Naive thymus-derived CD4-positive, alpha-beta T cell (primary cell): Measurements from ENCODE around the gene BHLHE23. TPM values are rescaled to one million over a fixed set of nuclear protein-coding genes. Genes with fewer than 3 reads are reported as not detected.

Experiments
- ATAC-seq: fragments of 150-1000 bp; cut with Tn5 transposase; 2 replicates; pipeline ENCODE4 v1.10.0; 2021; ENCODE audit warnings: mild to moderate bottlenecking, moderate library complexity
- CTCF ChIA-PET: fragments of 350-600 bp; sonication (Branson Sonifier 250); formaldehyde crosslinking; loops from one replicate; lab custom pipeline; 2021; ENCODE audit warnings: antibody characterized with exemption; lab: Charles Lee
- POLR2A ChIA-PET: fragments of 350-600 bp; sonication (Branson Sonifier 250); formaldehyde crosslinking; loops from one replicate; lab custom pipeline; 2021; ENCODE audit warnings: antibody characterized with exemption, inconsistent platforms; lab: Charles Lee
- DNase-seq, 9 donors: peaks; one replicate each; pipeline versions ENCODE4 v3.0.0 to v3.0.0-alpha.2; 2020 to 2022; ENCODE audit warnings: mixed read lengths in 1 of 9
- H3K27ac ChIP-seq: one replicate; pipeline ENCODE4 v1.7.0; 2013; ENCODE audit warnings: mild to moderate bottlenecking, low read depth, low read length, moderate library complexity
- H3K27me3 ChIP-seq, 2 donors: one replicate each; pipeline ENCODE4 v1.7.0; 2013; ENCODE audit warnings: low read length in 2 of 2, mild to moderate bottlenecking in 2 of 2, moderate library complexity in 2 of 2; ENCODE audit not compliant: control insufficient read depth in 2 of 2, insufficient read depth in 2 of 2
- H3K36me3 ChIP-seq, 3 experiments: 1 replicate in 2 of 3; 2 replicates in 1 of 3; pipeline ENCODE4 v1.7.0; 2013; ENCODE audit warnings: low read length in 3 of 3, mild to moderate bottlenecking in 3 of 3, moderate library complexity in 1 of 3; ENCODE audit not compliant: insufficient read depth in 3 of 3, control insufficient read depth in 2 of 3
- H3K4me1 ChIP-seq, 2 donors: one replicate each; pipeline ENCODE4 v1.7.0; 2013; ENCODE audit warnings: low read length in 2 of 2, mild to moderate bottlenecking in 2 of 2, moderate library complexity in 1 of 2; ENCODE audit not compliant: control insufficient read depth in 2 of 2, insufficient read depth in 2 of 2
- H3K4me3 ChIP-seq: 2 replicates; pipeline ENCODE4 v1.7.0; 2013; ENCODE audit warnings: mild to moderate bottlenecking, low read length
- H3K9me3 ChIP-seq, 3 experiments: 1 replicate in 2 of 3; 2 replicates in 1 of 3; pipeline ENCODE4 v1.7.0; 2013; ENCODE audit warnings: low read length in 3 of 3; ENCODE audit not compliant: control insufficient read depth in 2 of 3
- H3K27ac Mint-ChIP-seq, 9 donors: one replicate each; pipeline ENCODE4 v1.8.0; 2020 to 2022; ENCODE audit warnings: mixed read lengths in 9 of 9, mild to moderate bottlenecking in 8 of 9, moderate library complexity in 5 of 9, inconsistent platforms in 2 of 9
- H3K27me3 Mint-ChIP-seq, 5 donors: one replicate each; pipeline ENCODE4 v1.8.0; 2021 to 2022; ENCODE audit warnings: mixed read lengths in 5 of 5, mild to moderate bottlenecking in 1 of 5
- H3K36me3 Mint-ChIP-seq, 5 donors: one replicate each; pipeline ENCODE4 v1.8.0; 2020 to 2022; ENCODE audit warnings: mixed read lengths in 5 of 5, mild to moderate bottlenecking in 3 of 5, inconsistent platforms in 1 of 5
- H3K4me1 Mint-ChIP-seq, 7 donors: one replicate each; pipeline ENCODE4 v1.8.0; 2020 to 2022; ENCODE audit warnings: mixed read lengths in 7 of 7, mild to moderate bottlenecking in 3 of 7, inconsistent platforms in 1 of 7
- H3K4me3 Mint-ChIP-seq, 10 donors: one replicate each; pipeline ENCODE4 v1.8.0; 2020 to 2022; ENCODE audit warnings: mild to moderate bottlenecking in 10 of 10, mixed read lengths in 10 of 10, moderate library complexity in 6 of 10, inconsistent platforms in 2 of 10
- H3K9me3 Mint-ChIP-seq, 11 donors: one replicate each; pipeline ENCODE4 v1.8.0; 2020 to 2022; ENCODE audit warnings: mixed read lengths in 11 of 11, mild to moderate bottlenecking in 4 of 11, inconsistent platforms in 1 of 11, moderate library complexity in 1 of 11
- intact Hi-C, 2 donors: fragments of 100-400 bp; cut with micrococcal nuclease; formaldehyde crosslinking; loops; one replicate each; pipeline ENCODE4 v1.15.1; 2023
- polyA plus RNA-seq, 2 donors: library from polyadenylated mRNA; unstranded; fragments of 300-500 nt; fragmentation: Illumina TruSeq; gene quantifications; one replicate each; pipeline ENCODE4 v1.2.3, GENCODE V29; 2021
- total RNA-seq, 6 experiments: library from RNA in 5 of 6; stranded (reverse) in 5 of 6; gene quantifications; 1 replicate in 5 of 6; 2 replicates in 1 of 6; pipeline ENCODE4 v1.2.3 and lab custom pipeline; 2021 to 2026

Gene BHLHE23
- total and polyA plus RNA-seq, 7 experiments from 2014 or later: not detected

DNA sequence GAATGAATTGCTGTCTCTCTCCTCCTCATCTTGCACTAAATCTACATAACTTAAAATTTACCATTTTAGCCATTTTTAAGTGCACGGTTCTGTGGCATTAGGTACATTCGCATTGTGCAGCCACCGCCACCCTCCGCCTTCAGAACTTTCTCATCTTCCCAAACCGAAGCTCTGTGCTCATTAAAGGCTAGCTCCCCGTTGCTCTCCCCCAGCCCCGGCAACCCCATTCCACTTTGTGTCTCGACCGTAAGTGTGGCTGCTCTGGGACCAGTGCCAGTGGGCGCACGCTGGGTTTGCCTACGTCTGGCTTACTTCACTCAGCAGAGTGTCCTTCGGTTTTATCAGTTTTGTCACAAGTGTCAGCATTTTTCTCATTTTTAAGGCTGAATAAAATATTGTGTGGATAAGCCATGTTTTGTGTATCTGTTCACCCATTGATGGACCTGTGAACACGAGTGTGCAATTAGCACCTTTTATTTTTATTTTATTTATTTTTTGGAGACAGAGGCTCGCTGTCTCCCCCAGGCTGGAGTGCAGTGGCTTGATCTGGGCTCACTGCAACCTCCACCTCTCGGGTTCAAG lies 37.5 kb downstream of the BHLHE23 start:
- DNase-seq (no peak), ATAC-seq (no peak)
- Mint-ChIP-seq H3K36me3 (no peaks in the 10 kb centered on the region), H3K4me3 (no peak overlapping the region), H3K9me3 (peaks cover 0 to 3% (median 0%) of the 10 kb centered on the region in 11 donors), H3K27ac (peak overlapping the region in 1 of 9 donors; percentile 29), H3K27me3 (peaks cover 18 to 26% (median 21%) of the 10 kb centered on the region in 5 donors), H3K4me1 (peaks cover 10 to 19% (median 14%) of the 10 kb centered on the region in 7 donors)
- ChIA-PET POLR2A (no interaction called here), CTCF (interaction anchor here (1.3 to 3.2 kb wide), 2 partner anchors 10 to 15 kb away, joined by 4 to 11 read pairs; no protein-coding TSS in a partner anchor)
- no peak overlapping the region for H3K4me3 ChIP-seq
- H3K27ac ChIP-seq: no peak overlapping the region
- peaks cover 2 to 4% of the 10 kb centered on the region in 2 donors for H3K27me3 ChIP-seq
- intact Hi-C loops: no loop called here
- H3K36me3 ChIP-seq: no peaks in the 10 kb centered on the region
- H3K4me1 ChIP-seq: peaks cover 0 to 9% of the 10 kb centered on the region in 2 donors
- H3K9me3 ChIP-seq: no peaks in the 10 kb centered on the region

DNA sequence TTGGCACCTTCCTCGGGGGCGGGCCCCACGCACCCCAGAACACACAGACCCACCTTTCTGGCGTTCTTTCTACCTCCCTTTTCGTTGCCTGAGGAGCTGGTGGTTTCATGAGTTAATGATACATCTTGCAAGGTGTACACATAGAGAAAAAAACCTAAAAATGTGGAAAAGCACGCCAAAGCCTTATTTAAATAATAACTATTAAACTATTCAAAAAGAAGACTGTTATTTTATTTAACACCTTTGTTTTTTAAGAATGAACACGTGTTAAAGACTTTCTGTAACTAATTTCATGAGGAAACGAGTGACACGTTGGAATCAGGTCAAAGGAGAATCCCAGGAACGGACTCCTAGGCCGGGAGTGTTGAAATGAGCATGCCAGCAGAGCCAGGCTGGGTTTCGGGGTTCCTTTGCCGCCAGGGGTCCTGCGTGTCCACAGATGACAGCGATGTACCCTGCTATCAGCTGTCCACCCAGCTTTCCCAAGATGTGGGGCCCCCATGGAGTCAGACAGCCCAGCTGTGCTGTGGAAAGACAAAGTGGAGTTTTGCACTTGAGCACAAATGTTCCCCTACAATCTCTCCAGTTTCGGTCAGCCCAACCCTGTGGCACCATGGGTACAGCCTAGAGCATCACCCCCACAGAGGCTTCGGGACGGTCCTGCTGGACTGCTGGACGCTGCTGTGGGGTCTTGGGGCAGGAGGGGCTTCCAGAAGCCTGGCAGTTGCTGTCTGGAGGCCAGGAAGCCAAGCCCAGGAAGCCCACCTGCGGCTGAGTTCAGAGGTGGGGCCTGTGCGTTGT lies 38.2 kb downstream of the BHLHE23 start:
- CTCF ChIA-PET: interaction anchor here (0.7 to 3.2 kb wide), 2 partner anchors 14 to 34 kb away, joined by 3 to 11 read pairs; no protein-coding TSS in a partner anchor
- peaks cover 0 to 2% of the 10 kb centered on the region in 2 donors for H3K27me3 ChIP-seq
- no peaks in the 10 kb centered on the region for H3K36me3 Mint-ChIP-seq

DNA sequence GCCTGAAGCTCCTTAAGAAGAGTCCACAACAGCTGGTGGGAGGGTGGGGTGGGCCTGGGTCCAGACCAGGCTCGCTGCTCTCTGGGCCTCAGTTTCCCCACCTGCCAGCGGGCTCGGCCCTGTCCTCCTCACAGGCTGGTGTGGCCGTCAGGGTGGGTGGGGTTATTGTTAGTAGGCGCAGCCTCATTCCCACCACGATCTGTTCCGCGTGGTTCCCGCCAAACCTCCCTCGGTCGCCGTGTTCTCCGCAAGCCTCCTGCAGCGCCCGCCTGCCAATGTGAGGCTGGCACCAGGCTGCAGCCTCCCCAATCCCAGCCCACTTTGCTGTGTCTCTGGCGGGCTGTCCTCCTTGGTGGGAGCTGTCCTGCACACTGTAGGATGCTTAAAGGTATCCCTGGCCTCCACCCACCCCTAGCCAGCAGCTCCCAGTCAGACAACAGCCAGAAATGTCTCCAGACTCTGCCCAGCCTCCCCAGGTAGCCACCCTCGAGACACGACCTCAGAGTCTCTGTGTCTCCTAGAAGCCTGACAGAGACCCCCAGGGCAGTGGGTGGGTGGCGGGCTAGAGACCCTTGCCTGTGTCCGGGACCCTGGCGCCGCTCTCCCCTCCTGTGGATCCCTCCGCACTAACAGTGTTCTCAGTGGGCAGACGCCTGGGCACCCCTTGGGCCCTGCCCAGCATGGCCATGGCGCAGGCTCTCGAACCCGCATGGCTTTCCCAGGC lies 39.0 kb downstream of the BHLHE23 start:
- intact Hi-C loops: no loop called here
- Mint-ChIP-seq H3K4me3 (no peak overlapping the region), H3K27me3 (peaks cover 12 to 15% (median 13%) of the 10 kb centered on the region in 5 donors), H3K36me3 (no peaks in the 10 kb centered on the region), H3K27ac (no peak overlapping the region), H3K9me3 (peaks cover 0 to 2% (median 0%) of the 10 kb centered on the region in 11 donors), H3K4me1 (peaks cover 10 to 17% (median 14%) of the 10 kb centered on the region in 7 donors)
- DNase-seq (no peak), ATAC-seq (no peak)
- H3K36me3 ChIP-seq: no peaks in the 10 kb centered on the region
- POLR2A ChIA-PET: interaction anchor here (0.7 kb wide), 1 partner anchor 44 kb away, joined by 3 read pairs; no protein-coding TSS in a partner anchor
- no peaks in the 10 kb centered on the region for H3K9me3 ChIP-seq
- H3K27ac ChIP-seq: no peak overlapping the region
- CTCF ChIA-PET: interaction anchor here (0.7 kb wide), 1 partner anchor 35 kb away, joined by 3 read pairs; no protein-coding TSS in a partner anchor
- H3K4me1 ChIP-seq: peaks cover 0 to 4% of the 10 kb centered on the region in 2 donors
- H3K27me3 ChIP-seq: no peaks in the 10 kb centered on the region
- H3K4me3 ChIP-seq: no peak overlapping the region

More for the DNA sequence above, 38.2 kb downstream of the BHLHE23 start:
- POLR2A ChIA-PET: no interaction called here
- peaks cover 0 to 9% of the 10 kb centered on the region in 2 donors for H3K4me1 ChIP-seq
- peaks cover 14 to 19% (median 15%) of the 10 kb centered on the region in 5 donors for H3K27me3 Mint-ChIP-seq
- ATAC-seq (no peak), DNase-seq (no peak)
- no peak overlapping the region for H3K4me3 ChIP-seq
- H3K27ac ChIP-seq: no peak overlapping the region
- peaks cover 0 to 2% (median 0%) of the 10 kb centered on the region in 11 donors for H3K9me3 Mint-ChIP-seq
- H3K36me3 ChIP-seq: no peaks in the 10 kb centered on the region
- H3K27ac Mint-ChIP-seq: no peak overlapping the region
- no peaks in the 10 kb centered on the region for H3K9me3 ChIP-seq
- peaks cover 10 to 19% (median 14%) of the 10 kb centered on the region in 7 donors for H3K4me1 Mint-ChIP-seq
- no peak overlapping the region for H3K4me3 Mint-ChIP-seq
- intact Hi-C loops: no loop called here

DNA sequence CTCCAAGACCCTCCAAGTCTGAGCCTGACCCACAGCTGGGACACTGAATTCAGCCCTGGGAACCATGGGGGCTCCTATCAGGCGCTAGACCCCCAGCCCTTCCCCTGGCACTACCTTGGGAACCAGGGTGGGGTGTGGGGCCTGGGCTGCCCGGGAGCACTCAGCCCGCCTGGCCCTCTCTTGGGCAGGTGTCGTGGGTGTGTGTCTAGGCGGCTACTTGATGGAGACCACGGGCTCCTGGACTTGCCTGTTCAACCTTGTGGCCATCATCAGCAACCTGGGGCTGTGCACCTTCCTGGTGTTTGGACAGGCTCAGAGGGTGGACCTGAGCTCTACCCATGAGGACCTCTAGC lies 39.6 kb downstream of the BHLHE23 start:
- DNase-seq: no peak
- Mint-ChIP-seq H3K4me1 (peaks cover 5 to 13% (median 9%) of the 10 kb centered on the region in 7 donors), H3K27ac (no peak overlapping the region), H3K9me3 (peaks cover 0 to 2% (median 0%) of the 10 kb centered on the region in 11 donors), H3K27me3 (peaks cover 9 to 11% (median 9%) of the 10 kb centered on the region in 5 donors), H3K4me3 (no peak overlapping the region), H3K36me3 (no peaks in the 10 kb centered on the region)
- intact Hi-C loops: no loop called here
- Histone ChIP-seq H3K27me3 (no peaks in the 10 kb centered on the region), H3K9me3 (no peaks in the 10 kb centered on the region), H3K4me3 (no peak overlapping the region), H3K4me1 (no peaks in the 10 kb centered on the region), H3K36me3 (no peaks in the 10 kb centered on the region), H3K27ac (no peak overlapping the region)
- CTCF ChIA-PET: no interaction called here
- no peak for ATAC-seq
- POLR2A ChIA-PET: no interaction called here

DNA sequence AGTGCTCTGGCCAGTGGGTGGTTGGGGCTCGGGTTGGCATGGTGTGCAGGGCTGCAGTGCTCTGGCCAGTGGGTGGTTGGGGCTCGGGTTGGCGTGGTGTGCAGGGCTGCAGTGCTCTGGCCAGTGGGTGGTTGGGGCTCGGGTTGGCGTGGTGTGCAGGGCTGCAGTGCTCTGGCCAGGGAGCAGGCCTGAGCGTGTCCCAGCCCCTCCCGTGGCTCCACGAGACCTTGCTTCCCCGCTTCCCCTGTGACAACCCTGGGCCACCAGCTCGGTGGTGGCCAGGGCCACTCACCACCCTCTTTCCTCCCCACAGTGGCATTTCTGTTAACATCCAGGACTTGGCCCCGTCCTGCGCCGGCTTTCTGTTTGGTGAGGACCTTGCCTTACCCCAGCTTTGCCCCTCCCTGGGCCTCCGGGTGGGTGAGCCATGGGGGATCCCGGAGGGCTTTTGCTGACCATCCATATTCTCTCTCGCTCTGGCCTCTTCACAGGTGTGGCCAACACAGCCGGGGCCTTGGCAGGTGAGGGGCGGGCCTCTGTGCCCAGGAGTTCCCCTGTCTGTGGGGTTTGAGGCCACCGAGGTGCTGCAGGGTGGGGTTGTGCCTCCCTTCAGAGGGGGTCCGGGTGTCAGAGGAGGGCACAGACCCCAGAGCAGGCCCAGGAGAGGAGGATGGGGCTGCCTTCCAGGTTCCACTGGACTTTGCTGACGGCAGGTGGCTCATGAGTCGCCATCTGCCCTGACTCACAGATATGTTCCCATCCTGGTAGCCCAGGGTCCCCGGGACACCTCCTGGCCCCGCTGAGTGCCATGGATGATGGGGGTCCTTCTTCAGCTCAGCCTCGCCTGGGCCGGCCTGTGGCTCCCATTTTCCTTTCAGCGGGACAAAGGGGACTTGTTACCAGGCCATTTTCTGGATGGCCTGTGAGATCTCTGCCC lies 40.3 kb downstream of the BHLHE23 start:
- ChIA-PET CTCF (no interaction called here), POLR2A (interaction anchor here (2.7 kb wide), 1 partner anchor 12 kb away, joined by 11 read pairs; no protein-coding TSS in a partner anchor)
- Mint-ChIP-seq H3K9me3 (no peaks in the 10 kb centered on the region), H3K4me1 (peaks cover 0 to 6% (median 3%) of the 10 kb centered on the region in 7 donors), H3K27ac (no peak overlapping the region), H3K36me3 (no peaks in the 10 kb centered on the region), H3K4me3 (no peak overlapping the region), H3K27me3 (peaks cover 2 to 4% (median 3%) of the 10 kb centered on the region in 5 donors)
- no peaks in the 10 kb centered on the region for H3K4me1 ChIP-seq
- intact Hi-C loops: no loop called here
- no peak overlapping the region for H3K4me3 ChIP-seq
- DNase-seq (no peak), ATAC-seq (no peak)
- H3K27ac ChIP-seq: no peak overlapping the region
- H3K27me3 ChIP-seq: no peaks in the 10 kb centered on the region
- no peaks in the 10 kb centered on the region for H3K36me3 ChIP-seq
- no peaks in the 10 kb centered on the region for H3K9me3 ChIP-seq
